Smooth muscle cell (in vitro differentiated cells): ENCODE data around the gene HTRA3. TPM values are rescaled to one million over a fixed set of nuclear protein-coding genes. Genes with fewer than 3 reads are reported as not detected.

ENCODE experiments used
- DNase-seq: peaks from one replicate; lab custom pipeline; 2025; ENCODE audit not compliant: unreplicated experiment; lab: John Stamatoyannopoulos, UW
- H2AFZ ChIP-seq: fragments of 200-600 bp; sonication (generic); 2 replicates; pipeline ENCODE4 v1.6.0; 2016; ENCODE audit warnings: antibody characterized with exemption, low read depth, mild to moderate bottlenecking
- H3F3A ChIP-seq: fragments of 200-600 bp; sonication (generic); 2 replicates; pipeline ENCODE4 v1.6.0; 2017; ENCODE audit warnings: antibody characterized with exemption, low read depth
- H3K27ac ChIP-seq: fragments of 200-600 bp; sonication (generic); 2 replicates; pipeline ENCODE4 v1.5.1; 2016; ENCODE audit warnings: low read depth, mild to moderate bottlenecking
- H3K27me3 ChIP-seq: fragments of 200-600 bp; sonication (generic); 2 replicates; pipeline ENCODE4 v1.6.1; 2016; ENCODE audit warnings: low read depth, mild to moderate bottlenecking
- H3K36me3 ChIP-seq: fragments of 200-600 bp; sonication (generic); 2 replicates; pipeline ENCODE4 v1.5.1; 2016; ENCODE audit warnings: low read depth
- H3K4me1 ChIP-seq: fragments of 200-600 bp; sonication (generic); 2 replicates; pipeline ENCODE4 v1.5.1; 2016; ENCODE audit warnings: low read depth
- H3K4me2 ChIP-seq: fragments of 200-600 bp; sonication (generic); 2 replicates; pipeline ENCODE4 v1.6.0; 2016; ENCODE audit warnings: mild to moderate bottlenecking
- H3K4me3 ChIP-seq: fragments of 200-600 bp; sonication (generic); 2 replicates; pipeline ENCODE4 v1.5.1; 2016; ENCODE audit warnings: mild to moderate bottlenecking
- H3K79me2 ChIP-seq: fragments of 200-600 bp; sonication (generic); 2 replicates; pipeline ENCODE4 v1.6.0; 2016; ENCODE audit warnings: low read depth, mild to moderate bottlenecking
- H3K9ac ChIP-seq: fragments of 200-600 bp; sonication (generic); 2 replicates; pipeline ENCODE4 v1.6.0; 2016; ENCODE audit warnings: low read depth
- H3K9me3 ChIP-seq: fragments of 200-600 bp; sonication (generic); replicated peaks from 2 replicates; pipeline ENCODE4 v1.5.1; 2016; ENCODE audit warnings: low read depth
- H4K20me1 ChIP-seq: fragments of 200-600 bp; sonication (generic); 2 replicates; pipeline ENCODE4 v1.6.0; 2016; ENCODE audit warnings: low read depth
- CTCF ChIP-seq: fragments of 200-600 bp; sonication (generic); IDR thresholded peaks from 2 replicates; pipeline ENCODE4 v1.5.1; 2017; ENCODE audit warnings: borderline replicate concordance, mild to moderate bottlenecking, antibody characterized with exemption; ENCODE audit not compliant: insufficient read depth, poor library complexity, severe bottlenecking
- WGBS: methylation state at CpG from one replicate; pipeline ENCODE4 v1.1.7; 2016; ENCODE audit warnings: low lambda C conversion rate; 5-methylcytosine and 5-hydroxymethylcytosine counted together
- polyA plus RNA-seq: library from polyadenylated mRNA; unstranded; fragments of >200 nt; fragmentation: Nextera tagmentation; extraction: Ambion mirVana; gene quantifications from 2 replicates; pipeline ENCODE4 v1.2.1, GENCODE V29; 2016
- total RNA-seq: library from RNA; depleted of rRNA; stranded (reverse); fragments of >200 nt; gene quantifications from 2 replicates; pipeline ENCODE4 v1.2.3, GENCODE V29; 2014

HTRA3 gene
- total and polyA plus RNA-seq, 2 experiments from 2014 or later: 77.7 to 227 TPM

GRCh38 chr4:8295471-8295870 is 25.9 kb downstream of the HTRA3 start:
- Histone ChIP-seq H3K27ac (no peak overlapping the region), H3K9ac (no peak overlapping the region), H3K36me3 (no peaks in the 10 kb centered on the region), H3K4me2 (no peak overlapping the region), H3K9me3 (no peaks in the 10 kb centered on the region), H3F3A (no peaks in the 10 kb centered on the region), H3K27me3 (no peaks in the 10 kb centered on the region), H2AFZ (no peak overlapping the region), H3K4me3 (no peak overlapping the region), H3K79me2 (no peaks in the 10 kb centered on the region), H3K4me1 (no peaks in the 10 kb centered on the region), H4K20me1 (no peaks in the 10 kb centered on the region)
- DNase-seq: no peak
- WGBS: 94% methylated on average over 6 of the region's 6 CpGs
- TF ChIP-seq CTCF: no peak

GRCh38 chr4:8296491-8296890 is 26.9 kb downstream of the HTRA3 start:
- Histone ChIP-seq H3K36me3 (no peaks in the 10 kb centered on the region), H3K9me3 (no peaks in the 10 kb centered on the region), H3K4me1 (no peaks in the 10 kb centered on the region), H3K27me3 (no peaks in the 10 kb centered on the region), H3K27ac (no peak overlapping the region), H3K9ac (no peak overlapping the region), H2AFZ (no peak overlapping the region), H3K4me3 (no peak overlapping the region), H3K79me2 (no peaks in the 10 kb centered on the region), H3K4me2 (no peak overlapping the region), H4K20me1 (no peaks in the 10 kb centered on the region), H3F3A (no peaks in the 10 kb centered on the region)
- 90% methylated on average over 3 of the region's 3 CpGs for WGBS
- no peak for TF ChIP-seq CTCF
- no peak for DNase-seq

GRCh38 chr4:8297141-8297601 is 27.6 kb downstream of the HTRA3 start:
- Histone ChIP-seq H3K36me3 (no peaks in the 10 kb centered on the region), H3K9me3 (no peaks in the 10 kb centered on the region), H3K27ac (no peak overlapping the region), H3K4me3 (no peak overlapping the region), H3K79me2 (no peaks in the 10 kb centered on the region), H3F3A (no peaks in the 10 kb centered on the region), H2AFZ (no peak overlapping the region), H4K20me1 (no peaks in the 10 kb centered on the region), H3K4me1 (no peaks in the 10 kb centered on the region), H3K9ac (no peak overlapping the region), H3K4me2 (no peak overlapping the region), H3K27me3 (no peaks in the 10 kb centered on the region)
- no peak for TF ChIP-seq CTCF
- DNase-seq: no peak
- WGBS: 85% methylated on average over 9 of the region's 9 CpGs

- Histone ChIP-seq H3F3A (no peaks in the 10 kb centered on the region), H3K27me3 (no peaks in the 10 kb centered on the region), H3K27ac (no peak overlapping the region), H4K20me1 (no peaks in the 10 kb centered on the region), H3K4me3 (no peak overlapping the region), H3K4me2 (no peak overlapping the region), H3K4me1 (no peaks in the 10 kb centered on the region), H3K9me3 (no peaks in the 10 kb centered on the region), H3K79me2 (no peaks in the 10 kb centered on the region), H3K9ac (no peak overlapping the region), H3K36me3 (no peaks in the 10 kb centered on the region), H2AFZ (no peak overlapping the region)
- WGBS: 92% methylated on average over 20 of the region's 20 CpGs
- no peak for TF ChIP-seq CTCF
- DNase-seq: no peak
Observed at GRCh38 chr4:8297691-8298485, 28.3 kb downstream of the HTRA3 start.
